Hematopoietic multipotent progenitor cell treated with erythropoietin and hydrocortisone succinate and interleukin-3 and kit ligand, for 8 days (in vitro differentiated cells): ENCODE measurements around the gene PBX1.
A peak's percentile ranks its signal among the peaks of the same experiment; 100 is the strongest.

Experiments used
- DNase-seq: peaks from one replicate; pipeline ENCODE4 v3.0.0-alpha.2; 2015

PBX1 gene

DNA sequence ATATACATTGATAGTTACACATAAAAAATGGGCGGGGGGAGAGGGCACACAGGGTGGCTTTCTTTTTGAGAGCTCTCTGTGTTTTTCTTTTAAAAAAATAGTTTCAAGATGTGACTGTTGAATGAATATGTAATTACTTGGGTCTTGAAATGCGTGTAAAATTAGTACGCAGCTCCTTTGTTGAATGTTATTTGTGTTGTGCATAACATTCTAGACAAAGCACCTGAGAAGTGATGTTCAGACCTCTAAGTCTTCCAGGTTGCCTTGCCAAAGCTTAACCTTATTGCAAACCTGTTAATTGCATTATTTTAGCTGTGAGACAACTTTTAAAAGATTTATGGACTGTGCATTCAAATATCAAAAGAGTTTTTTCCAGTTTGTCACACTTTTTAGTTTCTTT, 5.4 kb downstream of the PBX1 start:
- DNase-seq = no peak

DNA sequence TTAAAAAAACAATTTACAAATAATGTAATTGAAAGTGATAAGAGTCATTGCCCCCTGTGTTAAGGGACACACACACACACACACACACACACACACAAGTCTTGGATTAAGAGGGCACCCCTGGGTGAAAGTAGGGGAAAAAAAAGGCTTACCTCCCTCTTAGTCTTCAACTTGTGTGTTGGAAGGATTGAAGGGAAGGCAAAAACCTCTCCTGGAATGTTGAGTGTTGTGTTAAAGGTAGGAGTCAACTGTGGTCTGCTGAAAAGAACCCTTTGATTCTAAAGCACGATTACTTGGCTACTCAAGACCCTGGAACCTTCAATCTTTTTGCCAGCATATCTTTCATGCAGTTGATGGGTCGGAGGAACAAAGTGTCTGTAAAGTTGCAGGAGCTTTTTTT, 6.4 kb downstream of the PBX1 start:
- no peak for DNase-seq

DNA sequence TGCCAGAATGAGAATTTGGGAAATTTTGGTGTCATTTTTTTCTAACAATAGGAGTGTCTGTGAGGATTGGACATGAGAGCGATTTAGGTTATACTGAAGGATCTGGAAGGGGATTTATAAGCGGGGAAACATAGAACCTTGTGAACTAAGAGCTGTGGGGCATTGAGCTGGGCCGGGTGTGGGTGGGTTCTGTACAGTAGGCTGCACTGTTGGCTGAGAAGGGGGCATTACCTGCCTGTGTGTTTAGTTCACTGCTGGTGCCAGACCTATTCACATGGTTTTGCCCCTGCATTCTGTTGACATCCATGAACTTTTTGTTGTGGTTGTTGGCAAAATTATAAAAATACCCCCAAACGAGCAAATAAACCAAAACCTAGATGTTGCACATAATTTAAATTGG, 8.8 kb downstream of the PBX1 start:
- no peak for DNase-seq

DNA sequence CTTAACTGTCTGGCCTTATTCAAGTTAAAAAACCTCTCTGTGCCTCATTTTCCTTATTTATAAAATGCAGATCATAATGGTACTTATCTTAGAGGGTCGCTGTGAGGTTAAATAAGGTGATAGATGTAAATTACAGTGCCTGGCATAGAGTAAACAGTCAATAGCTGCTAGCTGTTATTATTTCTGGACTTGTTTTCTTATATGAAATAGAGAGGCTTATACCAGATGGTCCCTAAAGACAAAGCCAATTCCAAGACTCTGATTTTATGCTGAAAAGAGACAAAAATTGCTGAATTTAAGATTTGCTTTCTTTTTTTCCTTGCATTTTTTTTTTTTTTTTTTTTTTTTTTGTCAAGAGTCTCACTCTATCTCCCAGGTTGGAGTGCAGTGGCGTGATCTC, 10.3 kb downstream of the PBX1 start:
- no peak for DNase-seq

DNA sequence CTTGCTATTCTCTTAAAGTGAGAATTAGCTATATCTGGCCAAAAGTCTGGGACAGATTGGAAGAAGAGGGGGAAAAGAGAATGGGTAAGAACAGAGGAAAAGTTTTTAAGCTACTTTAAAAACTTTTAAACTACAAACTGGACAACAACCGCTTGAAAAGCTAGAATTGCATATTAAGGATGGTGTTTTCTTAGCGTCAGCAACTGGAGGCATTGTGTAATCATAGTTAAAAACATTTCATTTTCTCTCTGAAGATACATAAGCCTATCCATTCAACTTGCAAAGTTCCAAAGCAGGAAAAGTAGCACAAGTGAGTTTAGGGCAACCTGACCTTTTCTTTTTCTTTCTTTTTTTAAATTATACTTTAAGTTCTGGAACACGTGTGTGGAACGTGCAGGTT, 10.9 kb downstream of the PBX1 start:
- no peak for DNase-seq

DNA sequence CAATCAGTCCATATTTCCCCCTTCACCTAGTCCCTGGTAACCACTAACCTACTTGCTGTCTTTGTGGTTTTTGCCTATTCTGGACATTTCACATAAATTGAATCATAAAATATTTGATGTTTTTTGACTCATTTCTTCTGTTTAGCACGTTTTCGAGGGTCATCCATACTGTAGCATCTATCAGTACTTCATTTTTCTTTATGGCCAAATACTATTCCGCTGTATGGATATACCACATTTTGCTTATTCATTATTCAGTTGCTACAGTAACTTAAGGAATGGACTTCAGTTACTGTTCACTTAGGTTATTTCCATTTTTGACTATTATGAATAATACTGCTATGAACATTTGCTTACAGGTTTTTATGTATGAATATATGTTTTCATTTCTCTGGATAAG, 12.3 kb downstream of the PBX1 start:
- DNase-seq = no peak

DNA sequence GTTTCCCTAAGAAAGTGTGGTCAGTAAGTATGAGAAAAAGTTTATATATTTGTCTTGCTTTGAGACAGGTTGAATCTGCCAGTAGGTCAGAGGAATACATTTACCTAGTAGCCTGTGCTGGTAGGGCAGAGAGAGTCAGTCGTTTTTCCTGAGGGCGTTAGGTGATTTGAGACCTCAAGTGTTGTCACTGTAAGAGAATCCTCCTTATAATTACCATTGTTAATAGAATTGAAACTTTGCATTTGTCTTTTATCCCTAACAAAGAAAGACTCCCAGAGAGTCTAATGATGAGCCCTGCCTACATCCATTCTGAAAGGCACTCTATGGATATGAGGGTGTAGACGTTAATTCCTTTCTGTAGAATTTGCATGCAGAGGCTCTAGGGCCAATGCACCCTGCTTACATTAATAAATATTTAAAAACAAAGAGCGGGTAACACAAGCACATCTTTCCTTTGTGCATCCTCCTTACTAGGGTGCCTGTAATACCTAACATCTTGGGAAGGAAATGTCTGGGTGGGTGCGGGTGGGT, 16.4 kb downstream of the PBX1 start:
- DNase-seq = no peak

DNA sequence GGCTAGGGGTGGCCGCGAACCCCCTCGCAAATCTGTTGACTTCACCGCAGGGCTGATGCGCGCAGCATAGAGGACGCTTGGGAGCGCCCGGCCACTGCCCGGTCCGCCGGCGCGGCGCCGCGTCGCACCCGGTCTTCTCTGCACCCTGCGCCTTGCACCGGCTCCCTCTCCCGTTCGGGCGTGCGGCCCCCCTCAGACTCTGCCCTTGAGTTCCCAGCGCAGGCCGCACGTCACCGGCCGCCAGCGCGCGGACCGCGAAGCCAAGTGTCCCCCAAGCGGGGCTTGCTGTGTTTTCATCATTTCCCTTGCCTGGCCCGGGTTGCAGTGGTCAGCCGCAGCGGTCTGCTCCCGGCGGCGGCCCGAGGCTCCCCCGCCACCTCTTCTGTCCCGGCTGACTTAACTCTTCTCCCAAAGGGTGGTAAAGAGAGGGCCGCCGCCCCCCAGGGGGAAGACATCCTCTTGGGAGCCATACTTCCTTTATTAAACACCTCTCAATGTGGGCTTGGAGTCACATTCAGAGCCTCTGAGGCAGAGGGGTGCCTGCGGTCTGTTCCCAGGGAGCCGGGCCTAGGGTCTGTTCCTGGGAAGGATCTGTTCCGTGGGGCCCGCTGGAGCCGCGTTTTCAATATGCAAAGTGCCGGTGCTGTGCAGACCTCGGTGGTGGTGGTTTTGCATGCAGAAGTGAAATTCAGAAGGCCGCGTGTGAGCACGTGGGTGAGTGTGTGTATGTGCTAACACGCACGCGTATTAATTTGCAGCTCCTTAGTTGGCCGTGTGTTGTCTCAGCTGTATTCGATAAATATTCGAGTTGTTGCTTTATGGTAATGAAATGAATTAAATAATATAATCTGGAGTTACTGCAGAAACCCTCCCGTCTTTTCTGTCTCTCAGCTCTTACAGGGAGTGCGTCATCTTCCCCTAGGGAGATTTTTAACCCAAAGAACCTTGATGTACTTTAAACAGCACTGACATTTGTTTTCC, 17.6 kb downstream of the PBX1 start:
- no peak for DNase-seq

DNA sequence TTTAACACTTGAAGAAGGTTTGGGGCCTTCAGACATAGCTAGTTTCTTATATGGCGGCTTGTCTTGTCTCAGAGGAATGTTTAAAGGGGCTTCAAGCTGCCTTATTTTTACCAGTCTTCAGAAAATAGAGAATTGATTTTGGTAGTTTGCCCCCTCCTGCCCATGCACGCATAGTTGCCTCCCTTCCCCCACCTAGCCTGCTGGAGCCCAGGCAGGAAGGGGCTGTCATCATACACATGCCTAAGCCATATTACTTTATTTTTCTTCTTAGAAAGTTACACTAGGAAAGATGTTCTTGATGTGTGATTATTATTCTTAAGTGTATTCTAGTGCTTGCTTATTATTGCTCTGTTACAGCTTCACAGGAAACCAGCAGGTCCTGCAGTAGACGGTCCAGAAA, 18.3 kb downstream of the PBX1 start:
- DNase-seq = no peak

DNA sequence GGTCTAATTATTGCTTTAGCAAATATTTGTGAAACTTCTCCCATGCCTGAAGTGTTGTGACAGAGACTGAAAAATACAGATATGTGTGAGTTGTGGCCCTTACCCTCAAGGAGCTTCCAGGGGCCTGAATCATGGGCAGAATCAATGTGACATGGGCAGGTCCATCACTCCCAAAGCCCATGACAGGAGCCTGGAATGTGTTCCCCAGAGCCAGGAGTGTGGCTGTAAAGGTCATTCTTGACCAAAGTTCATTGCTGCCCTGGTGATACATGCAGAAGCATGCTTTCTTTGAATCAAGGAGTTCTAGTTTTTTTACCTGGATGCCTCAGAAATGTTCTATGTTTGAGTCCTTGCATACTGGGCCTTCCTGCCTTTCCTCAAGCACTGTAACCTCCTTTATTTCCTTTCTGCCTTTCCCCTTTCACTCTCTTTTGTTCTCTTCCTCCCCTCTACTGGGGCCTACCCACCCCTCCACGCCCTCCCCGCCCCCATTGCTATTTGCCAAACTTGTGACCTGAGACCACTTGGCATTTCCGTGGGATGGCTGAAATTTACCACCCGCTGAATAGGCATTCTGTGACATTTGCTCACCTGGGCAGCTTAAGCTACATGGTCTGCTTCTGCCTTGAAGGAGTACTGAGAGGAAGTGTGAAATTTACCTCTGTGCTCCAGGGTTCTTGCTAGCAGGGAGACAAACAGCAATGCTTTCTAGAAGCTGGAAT, 19.7 kb downstream of the PBX1 start:
- DNase-seq = no peak

DNA sequence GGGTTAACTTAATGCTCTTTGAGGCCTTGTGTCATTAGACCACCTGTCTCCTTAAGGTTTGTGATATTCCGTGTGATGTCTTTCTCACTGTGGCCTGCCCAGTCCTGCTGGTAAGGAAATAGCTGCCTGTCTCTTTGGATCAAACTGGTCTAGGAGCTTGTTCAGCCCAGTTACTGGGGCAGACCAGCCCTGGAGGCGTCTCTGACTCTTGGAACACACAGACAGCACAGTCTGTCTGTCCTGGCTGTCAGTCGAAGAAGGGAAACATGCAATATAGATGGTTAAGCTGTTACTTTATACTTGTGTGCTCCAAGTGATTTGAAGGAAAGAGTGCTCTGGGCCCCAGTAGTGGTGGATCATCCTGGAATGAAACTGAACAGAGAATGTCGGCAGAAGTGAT, 20.4 kb downstream of the PBX1 start:
- DNase-seq = no peak

DNA sequence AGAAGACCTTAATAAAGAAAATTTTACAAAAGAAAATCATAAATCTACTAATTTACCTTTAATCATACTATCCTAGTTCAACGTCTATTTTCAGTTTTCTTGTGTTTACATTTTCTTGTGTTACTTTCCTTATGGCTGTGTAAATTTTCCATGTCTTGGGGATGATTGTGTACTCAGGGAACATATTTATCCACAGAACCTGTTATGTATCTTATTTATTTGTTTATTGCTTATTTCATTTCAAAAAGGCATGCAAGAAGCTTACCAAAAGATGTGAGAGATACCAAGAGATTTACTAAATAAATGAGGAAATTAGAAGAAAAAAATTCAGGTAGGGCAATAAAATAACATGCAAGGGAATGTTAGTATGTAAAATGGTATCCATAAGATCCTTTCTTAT, 22.8 kb downstream of the PBX1 start:
- DNase-seq = no peak

DNA sequence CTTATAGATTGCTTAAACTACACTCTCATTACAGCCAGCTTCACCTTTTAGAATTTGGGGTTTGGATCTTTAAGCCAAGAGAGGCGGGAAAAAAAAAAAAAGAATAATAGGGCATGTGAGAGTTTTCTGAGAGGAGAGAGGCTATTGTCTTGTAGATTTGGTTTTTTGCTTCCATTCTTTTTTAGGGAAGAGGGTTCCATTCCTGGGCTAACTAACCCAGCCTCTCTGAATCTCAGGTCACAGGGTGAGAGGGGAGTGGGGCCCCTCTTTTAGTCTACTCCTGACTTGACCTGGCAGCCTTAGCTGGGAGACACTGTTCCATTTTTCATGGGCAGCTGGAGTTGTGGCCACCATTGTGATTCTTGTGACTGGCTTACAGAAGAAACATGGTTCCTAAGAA, 24.2 kb downstream of the PBX1 start:
- DNase-seq = no peak

DNA sequence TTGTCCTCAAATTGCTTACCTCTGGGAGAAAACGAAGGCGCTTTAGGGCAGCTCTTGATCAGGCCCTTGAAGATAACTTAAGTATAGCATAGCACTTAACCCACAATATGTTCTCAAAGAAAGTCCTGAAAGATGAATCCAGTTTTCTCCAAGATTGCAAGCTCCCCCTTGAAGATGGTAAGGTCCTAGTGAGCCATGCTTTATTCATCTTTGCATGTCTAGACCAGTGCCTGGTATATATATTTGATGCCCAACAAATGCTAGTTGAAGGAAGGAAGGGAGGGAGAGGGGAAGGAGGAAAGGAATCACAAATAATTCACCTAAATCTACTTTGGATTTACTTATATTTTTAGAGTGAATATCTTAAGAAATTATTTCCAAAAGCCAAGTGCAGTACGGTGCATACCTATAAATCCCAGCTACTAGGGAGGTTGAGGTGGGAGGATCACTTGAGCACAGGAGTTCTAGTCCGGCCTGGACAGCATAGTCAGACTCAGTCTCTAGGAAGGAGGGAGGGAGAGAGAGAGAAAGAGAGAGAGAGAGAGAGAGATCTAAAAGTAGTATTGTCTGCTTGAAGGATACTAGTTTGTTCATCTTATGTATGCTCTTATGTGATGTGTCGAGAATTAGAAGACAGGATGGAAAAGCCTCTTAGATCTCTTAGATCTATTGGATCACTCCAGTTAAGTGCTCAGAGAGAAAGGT, 25.0 kb downstream of the PBX1 start:
- no peak for DNase-seq

DNA sequence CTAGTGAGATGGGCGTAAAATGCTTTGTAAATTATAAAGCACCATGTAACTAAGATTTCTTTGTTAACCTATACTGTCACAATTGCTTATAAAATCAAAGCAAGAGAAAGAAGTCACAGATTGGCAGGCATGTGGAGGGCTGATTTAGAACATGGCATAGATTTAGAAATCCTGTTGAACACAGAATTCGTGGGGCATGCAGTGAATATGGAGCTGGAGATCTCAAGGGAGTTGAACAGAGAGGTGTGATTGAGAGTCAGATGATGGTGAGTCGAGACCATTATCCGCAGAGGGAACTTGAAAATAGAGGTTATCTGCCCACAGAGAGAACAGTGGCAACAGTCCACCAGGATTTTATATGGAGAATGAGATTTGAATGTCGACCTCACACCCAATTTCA, 27.6 kb downstream of the PBX1 start:
- DNase-seq = no peak

DNA sequence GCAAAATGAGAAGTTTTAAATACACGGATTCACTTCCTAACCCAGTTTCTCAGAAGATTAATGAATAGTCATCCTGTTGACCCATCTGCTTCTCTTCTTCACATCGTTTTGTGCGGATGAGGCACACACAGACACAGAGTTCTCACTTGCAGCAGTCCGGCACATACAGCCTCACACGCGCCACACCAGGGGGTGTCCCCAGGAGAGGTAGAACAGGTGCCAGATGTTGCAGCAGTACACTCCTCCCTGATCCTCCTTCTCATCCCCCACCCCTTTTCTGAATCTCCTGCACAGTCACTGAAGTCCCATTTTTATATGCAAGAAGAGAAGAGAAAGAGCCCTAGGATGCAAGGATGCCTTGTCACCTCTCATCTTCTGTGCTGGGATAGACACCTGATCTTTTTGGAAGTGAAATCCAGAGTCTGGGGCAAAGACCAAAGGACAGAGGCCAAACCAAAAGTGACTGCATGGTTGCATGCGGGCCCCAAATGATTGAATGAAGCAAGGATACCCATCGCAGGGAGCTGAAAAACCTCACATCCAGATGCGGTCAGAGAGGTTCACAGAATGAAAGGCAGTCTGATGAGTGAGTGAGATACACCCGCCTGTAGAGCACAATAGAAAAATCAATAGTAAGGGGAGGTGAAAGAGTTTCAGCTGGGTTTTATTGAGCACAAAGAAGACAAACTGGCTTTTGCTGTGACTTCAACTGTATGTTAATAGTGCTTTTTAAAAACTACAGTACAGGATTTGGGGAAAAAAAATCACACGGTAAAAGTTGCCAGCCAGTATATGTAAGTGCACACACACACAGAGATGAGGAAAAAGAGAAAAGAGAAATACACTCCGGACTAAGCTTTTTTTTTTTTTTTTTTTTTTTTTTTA, 28.9 kb downstream of the PBX1 start:
- DNase-seq = no peak

DNA sequence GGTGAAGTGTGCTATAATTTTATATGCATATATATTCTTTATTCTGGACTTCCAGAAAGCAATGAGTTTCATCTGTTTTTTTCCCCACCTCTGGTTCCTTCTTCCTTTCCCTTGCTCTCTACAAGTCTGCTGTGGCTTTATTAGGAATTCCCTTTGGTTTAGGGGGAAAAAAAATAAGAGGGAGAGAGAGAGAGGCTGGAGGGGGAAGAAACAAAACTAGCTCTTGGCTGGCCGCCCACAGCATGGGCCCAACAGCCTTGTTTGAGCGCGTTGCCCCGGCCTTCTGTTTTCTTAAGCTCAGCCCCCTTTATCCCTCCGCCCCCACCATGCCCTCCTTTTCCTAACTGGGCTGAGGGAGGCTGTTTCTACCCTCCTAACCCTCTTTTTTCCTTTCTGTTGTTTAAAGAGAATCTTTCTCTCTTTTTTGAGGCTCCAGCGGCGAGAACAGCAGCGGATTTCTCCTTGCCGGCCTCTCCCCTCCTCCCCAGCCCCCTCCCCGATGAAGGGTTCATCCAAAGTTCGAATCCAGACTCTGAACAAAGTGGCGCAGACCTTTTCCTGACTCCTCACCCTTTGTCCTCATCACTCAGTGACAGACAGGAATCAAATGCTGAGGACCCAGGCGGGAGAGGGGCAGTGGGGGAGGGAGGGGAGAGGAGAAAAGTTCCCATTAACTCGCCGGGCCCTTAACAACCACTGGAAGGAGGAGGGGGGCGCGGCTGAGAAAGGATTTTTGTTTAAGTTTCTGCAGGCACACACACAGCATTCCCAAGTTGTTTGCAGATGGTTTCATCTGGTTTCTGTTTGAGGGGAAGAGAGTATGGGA, 29.7 kb downstream of the PBX1 start:
- DNase-seq = peak; percentile 6

DNA sequence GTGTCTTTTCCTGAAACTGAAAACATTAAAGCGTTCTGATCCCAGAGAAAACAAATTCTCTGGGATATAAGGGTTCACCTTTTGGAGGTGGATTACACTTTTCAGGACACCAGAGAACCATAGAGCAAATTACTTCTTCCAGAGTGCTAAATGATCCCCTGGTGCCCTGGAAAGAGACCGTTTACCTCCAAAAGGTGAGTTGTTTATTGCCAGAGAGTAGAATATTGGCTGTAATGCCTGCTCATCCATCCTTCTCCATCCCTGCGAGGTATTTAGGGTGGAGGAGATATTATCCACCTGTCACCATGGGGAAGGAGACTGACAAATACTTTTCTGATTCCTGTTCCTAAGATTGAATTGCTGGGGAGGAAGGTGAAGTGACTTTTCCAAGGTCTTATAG, 30.4 kb downstream of the PBX1 start:
- DNase-seq = no peak

DNA sequence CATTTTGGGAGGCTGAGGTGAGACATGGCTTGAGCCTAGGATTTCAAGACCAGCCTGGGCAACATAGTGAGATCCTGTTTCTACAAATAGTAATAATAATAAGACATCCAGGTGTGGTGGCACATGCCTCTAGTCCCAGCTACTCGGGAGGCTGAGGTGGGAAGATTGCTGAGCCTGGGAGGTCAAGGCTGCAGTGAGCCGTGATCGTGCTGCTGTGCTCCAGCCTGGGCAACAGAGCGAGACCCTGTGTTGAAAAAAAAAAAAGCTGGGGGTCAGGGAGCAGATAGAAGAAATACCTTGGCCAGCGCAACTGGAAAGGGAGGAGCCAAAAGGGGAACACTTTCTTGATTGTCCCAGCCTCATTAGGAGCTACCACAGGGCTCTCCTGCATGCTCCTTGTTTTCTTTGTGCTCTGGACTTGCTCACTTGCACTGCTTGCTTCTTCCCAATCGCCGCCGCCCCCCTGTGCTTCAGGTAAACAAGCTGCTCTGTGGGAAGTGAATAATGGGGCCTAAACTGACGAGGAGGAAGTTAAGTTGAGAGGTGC, 31.1 kb downstream of the PBX1 start:
- no peak for DNase-seq

DNA sequence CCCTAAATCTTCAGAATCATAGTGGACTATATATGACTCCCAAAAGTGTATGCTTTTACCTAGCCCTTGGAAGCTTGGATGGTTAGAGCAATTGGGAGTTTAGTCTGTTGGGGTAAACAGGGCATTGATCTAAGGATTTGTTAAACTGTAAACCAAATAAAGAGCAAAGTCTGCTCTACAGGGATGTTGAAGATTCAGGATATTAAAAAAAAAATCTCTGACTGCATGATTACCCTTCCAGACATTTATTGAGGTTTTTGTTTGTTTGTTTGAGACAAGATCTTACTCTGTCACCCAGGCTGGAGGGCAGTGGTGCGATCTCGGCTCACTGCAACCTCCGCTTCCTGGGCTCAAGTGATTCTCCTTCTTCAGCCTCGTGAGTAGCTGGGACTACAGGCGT, 31.6 kb downstream of the PBX1 start:
- no peak for DNase-seq

DNA sequence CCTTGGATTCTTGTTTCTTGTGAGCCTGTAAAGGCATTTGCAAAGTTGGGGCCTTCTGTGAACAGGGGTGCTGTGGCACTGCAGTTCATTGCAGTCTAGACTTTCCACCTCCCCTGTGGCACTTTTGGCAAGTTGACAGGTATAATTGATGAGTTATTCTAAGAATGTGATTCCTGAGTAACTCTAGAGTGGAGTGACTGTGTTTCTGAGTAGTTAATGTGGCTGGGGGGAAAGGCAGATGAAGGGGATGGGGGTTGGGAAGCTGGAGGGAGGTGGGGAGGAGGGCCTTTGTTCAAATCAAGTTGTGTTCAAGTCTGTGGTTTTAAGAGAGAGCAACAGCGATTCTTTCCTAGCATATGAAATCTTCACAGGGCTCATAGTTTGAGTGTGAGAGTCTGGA, 32.9 kb downstream of the PBX1 start:
- no peak for DNase-seq
